Suprapubic skin (tissue), 4 donors: ENCODE measurements around the gene AIMP2.

ENCODE experiments used
- CTCF ChIP-seq, 2 donors: fragments of 200-600 bp in 1 of 2; fragments of 450-650 bp in 1 of 2; sonication (generic) in 1 of 2; IDR thresholded peaks; one replicate each; pipeline ENCODE4 v1.5.1; 2016 to 2019; ENCODE audit warnings: antibody characterized with exemption in 2 of 2, mild to moderate bottlenecking in 1 of 2, moderate library complexity in 1 of 2
- EP300 ChIP-seq: sonication (generic); formaldehyde crosslinking; IDR thresholded peaks from one replicate; pipeline ENCODE4 v1.6.1; 2017; ENCODE audit warnings: antibody characterized with exemption
- POLR2A ChIP-seq, 2 donors: fragments of 450-650 bp; IDR thresholded peaks; one replicate each; pipeline ENCODE4 v1.6.1; 2017; ENCODE audit warnings: antibody characterized with exemption in 2 of 2, mild to moderate bottlenecking in 2 of 2, moderate library complexity in 2 of 2
- POLR2AphosphoS5 ChIP-seq, 3 donors: sonication (generic); formaldehyde crosslinking; IDR thresholded peaks; one replicate each; pipeline ENCODE4 v1.6.1; 2017; ENCODE audit warnings: antibody characterized with exemption in 3 of 3

GRCh38 chr7:6031567-6031966 lies 22.5 kb downstream of the AIMP2 start:
- no peak for TF ChIP-seq CTCF (IDR thresholded peaks at IDR 0.05)
- no peak for TF ChIP-seq POLR2A (IDR thresholded peaks at IDR 0.05)
- TF ChIP-seq EP300: no peak
- no peak for TF ChIP-seq POLR2AphosphoS5 (IDR thresholded peaks at IDR 0.05)
